ENCODE results near the gene DDT. TPM values are rescaled to one million over a fixed set of nuclear protein-coding genes. Genes with fewer than 3 reads are reported as not detected.
A peak's percentile ranks its signal among the peaks of the same experiment; 100 is the strongest.
"Not testable (repeated sequence)": the region's sequence is repeated elsewhere in the genome, so short reads cannot be mapped to it uniquely, and the experiment has no call there.

Gene DDT
- total RNA-seq, 4 donors from 2014 or later: 53.5 to 162 (median 106) TPM

- Histone ChIP-seq H3K36me3 (no peaks in the 10 kb centered on the region), H3K9me3 (no peaks in the 10 kb centered on the region), H3K27me3 (no peaks in the 10 kb centered on the region), H3K4me1 (no peaks in the 10 kb centered on the region), H3K27ac (no peak overlapping the region), H3K4me3 (replicated peaks in 1 of 3) (no peak overlapping the region)
- TF ChIP-seq POLR2A (IDR thresholded peaks at IDR 0.05) (no peak), CTCF (IDR thresholded peaks at IDR 0.05) (no peak)
- DNase-seq: no peak
- WGBS, 2 donors: 96% methylated on average over 3 of the region's 3 CpGs
- intact Hi-C loops (cut with DNase I): no loop called here
Measured at GRCh38 chr22:23997092-23997491, 22.9 kb upstream of the DDT start.

GRCh38 chr22:23993581-23994177 lies 19.4 kb upstream of the DDT start:
- WGBS, 2 donors: 53 to 67% methylated on average over 4 of the region's 4 CpGs

GRCh38 chr22:23993080-23993479 lies 18.8 kb upstream of the DDT start:
- H3K27ac ChIP-seq; H3K4me3 ChIP-seq (replicated peaks in 1 of 3); H3K27me3 ChIP-seq; H3K36me3 ChIP-seq; H3K4me1 ChIP-seq; H3K9me3 ChIP-seq; DNase-seq; intact Hi-C loops (cut with DNase I): not testable (repeated sequence)
- 53% methylated on average over 2 of the region's 2 CpGs for WGBS, 2 donors

More at GRCh38 chr22:23993581-23994177, 19.4 kb upstream of the DDT start:
- DNase-seq; H3K27ac ChIP-seq; H3K4me3 ChIP-seq (replicated peaks in 1 of 3); H3K4me1 ChIP-seq; H3K27me3 ChIP-seq; H3K36me3 ChIP-seq; H3K9me3 ChIP-seq; intact Hi-C loops (cut with DNase I): not testable (repeated sequence)

- H3K4me3 ChIP-seq (replicated peaks in 1 of 3); intact Hi-C loops (cut with DNase I); H3K9me3 ChIP-seq; H3K4me1 ChIP-seq; DNase-seq; H3K27ac ChIP-seq; H3K36me3 ChIP-seq; H3K27me3 ChIP-seq: not testable (repeated sequence)
- WGBS, 2 donors: 95% methylated on average over 2 of the region's 3 CpGs; no CpG with 5 or more reads in 1 of the 2 donors
Measured at GRCh38 chr22:23989583-23990244, 15.5 kb upstream of the DDT start.

GRCh38 chr22:23986538-23987178 lies 12.4 kb upstream of the DDT start:
- 71% methylated on average over 4 of the region's 4 CpGs; no CpG with 5 or more reads in 1 of the 2 donors for WGBS, 2 donors
- H3K36me3 ChIP-seq; DNase-seq; H3K4me3 ChIP-seq (replicated peaks in 1 of 3); intact Hi-C loops (cut with DNase I); H3K9me3 ChIP-seq; H3K27me3 ChIP-seq; H3K27ac ChIP-seq; H3K4me1 ChIP-seq: not testable (repeated sequence)

- DNase-seq; H3K27ac ChIP-seq; intact Hi-C loops (cut with DNase I); H3K36me3 ChIP-seq; H3K27me3 ChIP-seq; H3K4me1 ChIP-seq; H3K9me3 ChIP-seq; H3K4me3 ChIP-seq (replicated peaks in 1 of 3): not testable (repeated sequence)
- 79% methylated on average over 8 of the region's 8 CpGs; no CpG with 5 or more reads in 1 of the 2 donors for WGBS, 2 donors
Measured at GRCh38 chr22:23986089-23986488, 11.8 kb upstream of the DDT start.

GRCh38 chr22:23984430-23984829 lies 10.2 kb upstream of the DDT start:
- Histone ChIP-seq H3K27ac (no peak overlapping the region), H3K4me3 (replicated peaks in 1 of 3) (no peak overlapping the region), H3K4me1 (no peaks in the 10 kb centered on the region), H3K9me3 (no peaks in the 10 kb centered on the region), H3K27me3 (no peaks in the 10 kb centered on the region), H3K36me3 (no peaks in the 10 kb centered on the region)
- intact Hi-C loops (cut with DNase I): no loop called here
- no peak for DNase-seq
- 55% methylated on average over 5 of the region's 6 CpGs; no CpG with 5 or more reads in 1 of the 2 donors for WGBS, 2 donors
- peak in 1 of 6 experiments; percentile 47 for TF ChIP-seq CTCF (IDR thresholded peaks at IDR 0.05)
- TF ChIP-seq POLR2A (IDR thresholded peaks at IDR 0.05): no peak

- DNase-seq; H3K27ac ChIP-seq; H3K4me3 ChIP-seq (replicated peaks in 1 of 3); H3K4me1 ChIP-seq; H3K9me3 ChIP-seq; H3K36me3 ChIP-seq; H3K27me3 ChIP-seq; intact Hi-C loops (cut with DNase I): not testable (repeated sequence)
- WGBS, 2 donors: 72% methylated on average over 3 of the region's 7 CpGs; no CpG with 5 or more reads in 1 of the 2 donors
Measured at GRCh38 chr22:23980567-23980966, 6.3 kb upstream of the DDT start.

- H3K36me3 ChIP-seq; H3K4me3 ChIP-seq (replicated peaks in 1 of 3); H3K9me3 ChIP-seq; H3K27me3 ChIP-seq; H3K27ac ChIP-seq; DNase-seq; H3K4me1 ChIP-seq; intact Hi-C loops (cut with DNase I): not testable (repeated sequence)
- WGBS, 2 donors: no CpG with 5 or more reads among the region's 41 CpGs
Measured at GRCh38 chr22:23979557-23980240, 5.5 kb upstream of the DDT start, which contains the start of gene GSTT2. Gene GSTT2, plus strand, starts transcription at chr22:23980134.

- intact Hi-C loops (cut with DNase I); H3K36me3 ChIP-seq; H3K27ac ChIP-seq; H3K4me1 ChIP-seq; H3K4me3 ChIP-seq (replicated peaks in 1 of 3); H3K9me3 ChIP-seq; DNase-seq; H3K27me3 ChIP-seq: not testable (repeated sequence)
- no CpG with 5 or more reads among the region's 12 CpGs for WGBS, 2 donors
Measured at GRCh38 chr22:23977304-23977703, 3.1 kb upstream of the DDT start.
